ENCODE results near the gene MRPL1.

DNA sequence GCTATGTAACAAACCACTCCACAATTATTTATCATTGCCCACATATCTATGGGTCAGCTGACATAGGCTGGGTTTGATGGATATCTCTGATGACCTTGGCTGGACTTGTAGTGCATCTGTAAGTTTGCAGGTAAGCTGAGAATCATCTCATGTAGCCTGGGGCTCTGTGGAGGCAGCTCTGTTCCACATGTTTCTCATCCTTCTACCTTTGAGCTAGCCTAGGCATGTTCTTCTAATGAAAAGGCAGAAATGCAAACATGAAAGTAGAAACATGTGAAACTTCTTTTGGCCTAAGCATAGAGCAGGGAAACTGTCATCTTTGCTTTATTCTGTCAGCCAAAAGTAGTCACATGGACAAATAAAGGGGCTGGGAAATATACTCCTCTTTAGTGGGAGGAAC is 18.2 kb downstream of the MRPL1 start:
- TF ChIP-seq, protein P1, sequence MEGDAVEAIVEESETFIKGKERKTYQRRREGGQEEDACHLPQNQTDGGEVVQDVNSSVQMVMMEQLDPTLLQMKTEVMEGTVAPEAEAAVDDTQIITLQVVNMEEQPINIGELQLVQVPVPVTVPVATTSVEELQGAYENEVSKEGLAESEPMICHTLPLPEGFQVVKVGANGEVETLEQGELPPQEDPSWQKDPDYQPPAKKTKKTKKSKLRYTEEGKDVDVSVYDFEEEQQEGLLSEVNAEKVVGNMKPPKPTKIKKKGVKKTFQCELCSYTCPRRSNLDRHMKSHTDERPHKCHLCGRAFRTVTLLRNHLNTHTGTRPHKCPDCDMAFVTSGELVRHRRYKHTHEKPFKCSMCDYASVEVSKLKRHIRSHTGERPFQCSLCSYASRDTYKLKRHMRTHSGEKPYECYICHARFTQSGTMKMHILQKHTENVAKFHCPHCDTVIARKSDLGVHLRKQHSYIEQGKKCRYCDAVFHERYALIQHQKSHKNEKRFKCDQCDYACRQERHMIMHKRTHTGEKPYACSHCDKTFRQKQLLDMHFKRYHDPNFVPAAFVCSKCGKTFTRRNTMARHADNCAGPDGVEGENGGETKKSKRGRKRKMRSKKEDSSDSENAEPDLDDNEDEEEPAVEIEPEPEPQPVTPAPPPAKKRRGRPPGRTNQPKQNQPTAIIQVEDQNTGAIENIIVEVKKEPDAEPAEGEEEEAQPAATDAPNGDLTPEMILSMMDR (conservative IDR thresholded peaks at IDR 0.05; ENCODE audit: low read length) = no peak
- TF ChIP-seq EZH2phosphoT487 (IDR thresholded peaks at IDR 0.05; ENCODE audit: borderline replicate concordance) = no peak
